IPS-18a (cell line): ENCODE data around the gene RAB15.

Source experiments
- H3K27ac ChIP-seq: one replicate; pipeline ENCODE4 v1.5.1; 2013; ENCODE audit warnings: low read length
- H3K27me3 ChIP-seq: one replicate; pipeline ENCODE4 v1.6.1; 2013; ENCODE audit warnings: mild to moderate bottlenecking, low read length; ENCODE audit not compliant: control insufficient read depth, insufficient read depth
- H3K36me3 ChIP-seq: one replicate; pipeline ENCODE4 v1.6.1; 2013; ENCODE audit warnings: low read depth, low read length; ENCODE audit not compliant: control insufficient read depth
- H3K4me1 ChIP-seq: one replicate; pipeline ENCODE4 v1.6.1; 2013; ENCODE audit warnings: low read depth, low read length; ENCODE audit not compliant: control insufficient read depth
- H3K4me3 ChIP-seq: one replicate; pipeline ENCODE4 v1.5.1; 2013; ENCODE audit warnings: low read length
- H3K9ac ChIP-seq: one replicate; pipeline ENCODE4 v1.6.1; 2013; ENCODE audit warnings: mild to moderate bottlenecking, low read length, moderate library complexity
- H3K9me3 ChIP-seq: one replicate; pipeline ENCODE4 v1.6.1; 2013; ENCODE audit warnings: low read depth, low read length; ENCODE audit not compliant: control insufficient read depth

RAB15 gene

GRCh38 chr14:64971943-64972791, at the start of gene RAB15:
RAB15 (minus strand) TSS chr14:64972336; CDS start chr14:64972076, 260 bp downstream.
- no peaks in the 10 kb centered on the region for H3K36me3 ChIP-seq
- H3K9me3 ChIP-seq, result no peaks in the 10 kb centered on the region
- no peak within 1 kb of the TSS for H3K27ac ChIP-seq
- H3K27me3 ChIP-seq, result peaks cover 25% of the 10 kb centered on the region
- H3K4me1 ChIP-seq, result peaks cover 26% of the 10 kb centered on the region
- peak within 1 kb of the TSS; percentile 12 for H3K9ac ChIP-seq
- peak within 1 kb of the TSS; percentile 66 for H3K4me3 ChIP-seq

DNA sequence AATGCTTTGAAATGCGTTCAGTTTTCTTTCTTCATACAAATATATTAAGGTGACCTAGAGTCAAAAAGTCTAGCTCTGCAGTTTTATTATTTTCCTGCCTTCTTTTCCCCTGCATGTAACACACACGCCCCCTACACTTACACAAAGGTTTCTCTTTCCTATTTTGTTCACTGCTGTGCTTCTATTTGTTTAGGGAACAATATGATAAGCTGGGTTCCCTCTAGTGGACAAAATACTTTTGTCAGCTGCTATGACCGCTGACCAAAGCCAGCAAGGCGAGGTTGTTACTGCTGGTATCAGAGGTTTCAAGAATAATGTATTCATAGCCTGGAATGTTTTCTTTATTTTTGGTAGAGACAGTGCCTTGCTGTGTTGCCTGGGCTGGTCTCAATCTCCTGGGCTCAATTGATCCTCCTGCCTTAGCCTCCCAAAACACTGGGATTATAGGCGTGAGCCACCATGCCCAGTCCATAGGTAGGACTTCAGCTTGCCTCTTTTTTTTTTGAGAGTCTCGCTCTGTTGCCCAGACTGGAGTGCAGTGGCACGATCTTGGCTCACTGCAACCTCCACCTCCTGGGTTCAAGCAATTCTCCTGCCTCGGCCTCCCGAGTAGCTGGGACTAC, 47.9 kb upstream of the RAB15 start:
- no peak overlapping the region for H3K9ac ChIP-seq
- peaks cover 8% of the 10 kb centered on the region for H3K36me3 ChIP-seq
- H3K27me3 ChIP-seq, result no peaks in the 10 kb centered on the region
- H3K9me3 ChIP-seq, result no peaks in the 10 kb centered on the region
- no peak overlapping the region for H3K4me3 ChIP-seq
- no peaks in the 10 kb centered on the region for H3K4me1 ChIP-seq
- no peak overlapping the region for H3K27ac ChIP-seq

GRCh38 chr14:65016471-65016870, 44.3 kb upstream of the RAB15 start:
- Histone ChIP-seq H3K9ac (no peak overlapping the region), H3K36me3 (peaks cover 21% of the 10 kb centered on the region)

DNA sequence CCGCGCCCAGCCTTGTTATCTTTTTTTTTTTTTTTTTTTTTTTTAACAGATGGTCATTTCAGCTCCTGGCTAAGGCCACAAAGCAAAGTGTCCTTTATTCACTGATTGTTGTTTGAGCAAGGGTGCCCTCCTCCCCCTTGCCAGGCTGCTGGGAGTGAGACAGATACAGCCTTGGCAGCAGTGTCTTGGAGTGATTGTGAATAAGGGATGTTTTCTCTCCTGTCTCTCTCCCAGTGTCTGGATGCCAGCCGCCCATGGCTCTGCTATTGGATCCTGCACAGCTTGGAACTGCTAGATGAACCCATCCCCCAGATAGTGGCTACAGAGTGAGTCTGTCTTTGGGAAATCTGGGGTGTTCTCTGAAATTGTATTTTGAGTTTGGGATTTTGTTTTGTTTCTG, 43.3 kb upstream of the RAB15 start:
- no peak overlapping the region for H3K9ac ChIP-seq
- H3K36me3 ChIP-seq, result peaks cover 21% of the 10 kb centered on the region
- no peaks in the 10 kb centered on the region for H3K27me3 ChIP-seq
- no peaks in the 10 kb centered on the region for H3K4me1 ChIP-seq
- no peaks in the 10 kb centered on the region for H3K9me3 ChIP-seq
- no peak overlapping the region for H3K4me3 ChIP-seq
- no peak overlapping the region for H3K27ac ChIP-seq

More at GRCh38 chr14:65016471-65016870, 44.3 kb upstream of the RAB15 start:
- no peaks in the 10 kb centered on the region for H3K9me3 ChIP-seq
- no peak overlapping the region for H3K27ac ChIP-seq
- no peak overlapping the region for H3K4me3 ChIP-seq
- H3K4me1 ChIP-seq, result no peaks in the 10 kb centered on the region
- no peaks in the 10 kb centered on the region for H3K27me3 ChIP-seq

DNA sequence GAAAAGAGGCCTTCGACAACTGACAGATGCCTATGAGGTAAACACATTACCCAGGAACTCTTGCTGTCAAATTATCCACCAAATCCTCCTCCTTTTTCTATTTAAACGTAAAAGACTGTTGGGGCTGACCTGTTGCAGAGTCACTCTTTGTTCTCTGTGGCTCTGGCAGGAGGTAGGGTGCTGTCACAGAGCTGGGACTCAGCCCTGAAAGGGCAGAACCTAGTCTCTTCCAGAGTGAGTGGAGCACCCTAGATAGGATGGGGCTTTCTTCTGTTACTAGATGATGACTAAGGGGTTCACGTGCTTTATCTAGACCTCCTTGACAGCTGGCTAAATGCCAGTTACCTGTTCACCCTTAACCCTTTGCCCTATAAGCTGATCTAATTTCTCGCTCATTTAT, 40.2 kb upstream of the RAB15 start:
- Histone ChIP-seq H3K4me3 (no peak overlapping the region), H3K9me3 (no peaks in the 10 kb centered on the region), H3K27ac (no peak overlapping the region), H3K27me3 (no peaks in the 10 kb centered on the region), H3K36me3 (peaks cover 21% of the 10 kb centered on the region), H3K4me1 (no peaks in the 10 kb centered on the region), H3K9ac (no peak overlapping the region)

DNA sequence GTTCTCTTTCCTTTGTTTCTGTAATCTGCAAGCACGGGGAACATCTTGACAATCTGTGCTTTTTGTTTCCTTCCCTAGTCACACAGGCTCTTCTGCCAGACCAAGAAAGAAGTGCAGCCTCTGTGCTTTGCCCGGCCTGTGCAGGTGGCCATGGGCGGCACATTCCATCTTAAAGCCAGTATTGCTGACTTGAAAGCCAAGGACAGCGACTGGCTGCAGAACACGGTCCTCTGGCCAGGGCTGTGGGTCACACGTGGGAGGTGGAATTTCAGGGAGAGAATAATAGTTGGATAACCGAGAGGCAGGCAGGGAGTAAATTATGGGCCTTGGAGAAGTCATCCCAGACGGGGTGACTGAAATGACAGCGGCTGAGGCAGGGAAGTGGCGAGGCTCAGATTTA, 39.4 kb upstream of the RAB15 start:
- Histone ChIP-seq H3K27me3 (no peaks in the 10 kb centered on the region), H3K4me1 (no peaks in the 10 kb centered on the region), H3K9ac (no peak overlapping the region), H3K36me3 (peaks cover 21% of the 10 kb centered on the region), H3K4me3 (no peak overlapping the region), H3K9me3 (no peaks in the 10 kb centered on the region), H3K27ac (no peak overlapping the region)

GRCh38 chr14:65010211-65010931, 38.2 kb upstream of the RAB15 start:
- Histone ChIP-seq H3K4me1 (no peaks in the 10 kb centered on the region), H3K27me3 (no peaks in the 10 kb centered on the region), H3K9ac (no peak overlapping the region), H3K27ac (no peak overlapping the region), H3K9me3 (no peaks in the 10 kb centered on the region), H3K4me3 (no peak overlapping the region), H3K36me3 (peaks cover 13% of the 10 kb centered on the region)

DNA sequence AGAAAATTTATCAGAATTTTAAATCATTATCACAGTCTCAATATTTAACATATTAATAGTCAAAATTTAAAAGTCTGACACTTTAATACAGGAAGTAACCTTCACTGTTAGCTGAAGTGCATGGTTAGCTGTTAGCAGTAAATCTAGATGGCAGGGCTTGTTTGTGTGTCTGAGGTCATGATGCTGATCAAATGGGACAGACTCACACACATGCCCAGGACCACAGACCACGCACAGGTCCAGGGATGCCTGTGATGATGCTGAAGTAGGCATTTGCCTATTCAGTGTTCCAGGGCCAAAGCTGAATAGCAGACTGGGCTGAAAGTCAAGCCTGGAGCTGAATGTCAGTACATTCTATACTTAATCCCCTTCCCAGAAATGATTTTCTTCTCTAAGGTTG, 35.1 kb upstream of the RAB15 start:
- Histone ChIP-seq H3K27ac (no peak overlapping the region), H3K9ac (no peak overlapping the region), H3K36me3 (peaks cover 3% of the 10 kb centered on the region), H3K4me1 (peaks cover 9% of the 10 kb centered on the region), H3K4me3 (no peak overlapping the region), H3K9me3 (no peaks in the 10 kb centered on the region), H3K27me3 (no peaks in the 10 kb centered on the region)

DNA sequence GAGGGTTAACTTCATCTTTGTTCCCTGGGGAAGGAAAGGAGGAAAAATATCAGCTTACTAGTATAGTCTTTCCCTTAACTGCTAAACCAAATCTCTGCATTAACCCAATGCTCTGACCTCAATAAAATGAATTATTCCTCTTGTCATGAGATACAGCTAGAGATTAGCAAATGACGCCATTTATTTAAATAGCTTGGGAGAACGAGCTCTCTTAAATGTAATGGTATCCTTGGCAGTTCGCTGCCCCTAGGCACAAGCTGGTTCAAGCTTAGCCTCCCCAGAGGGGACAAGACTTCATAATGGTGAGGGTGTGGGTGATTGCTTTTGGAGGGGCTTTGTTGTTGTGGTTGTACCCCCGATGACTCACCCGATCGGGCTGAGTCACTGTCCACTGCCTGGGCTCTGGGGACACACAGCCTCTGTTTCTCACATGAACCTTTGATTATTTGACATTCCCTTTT, 34.2 kb upstream of the RAB15 start:
- Histone ChIP-seq H3K27me3 (no peaks in the 10 kb centered on the region), H3K27ac (no peak overlapping the region), H3K9me3 (no peaks in the 10 kb centered on the region), H3K4me3 (no peak overlapping the region), H3K4me1 (peaks cover 9% of the 10 kb centered on the region), H3K9ac (no peak overlapping the region), H3K36me3 (no peaks in the 10 kb centered on the region)

DNA sequence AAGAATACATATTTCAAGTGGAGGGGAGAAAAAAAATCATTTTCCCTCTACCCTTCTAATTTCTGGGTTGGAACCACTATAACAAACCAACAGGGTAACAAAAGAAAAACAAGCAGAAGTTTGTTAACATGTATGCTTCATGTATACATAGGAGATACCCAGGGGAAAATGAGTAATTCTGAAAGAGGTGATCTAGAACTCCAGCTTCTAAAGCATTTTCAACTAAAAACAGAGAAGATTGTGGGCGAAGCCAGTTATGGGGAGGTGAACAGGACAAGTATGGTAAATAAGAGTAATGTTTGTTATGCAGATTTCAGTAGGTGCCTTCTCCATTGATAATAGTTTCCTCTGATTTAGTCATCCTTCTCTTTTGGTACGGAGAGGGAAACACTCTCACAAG, 31.3 kb upstream of the RAB15 start:
- no peaks in the 10 kb centered on the region for H3K9me3 ChIP-seq
- peaks cover 12% of the 10 kb centered on the region for H3K4me1 ChIP-seq
- H3K4me3 ChIP-seq, result no peak overlapping the region
- no peak overlapping the region for H3K9ac ChIP-seq
- H3K27ac ChIP-seq, result no peak overlapping the region
- no peaks in the 10 kb centered on the region for H3K27me3 ChIP-seq
- H3K36me3 ChIP-seq, result no peaks in the 10 kb centered on the region

DNA sequence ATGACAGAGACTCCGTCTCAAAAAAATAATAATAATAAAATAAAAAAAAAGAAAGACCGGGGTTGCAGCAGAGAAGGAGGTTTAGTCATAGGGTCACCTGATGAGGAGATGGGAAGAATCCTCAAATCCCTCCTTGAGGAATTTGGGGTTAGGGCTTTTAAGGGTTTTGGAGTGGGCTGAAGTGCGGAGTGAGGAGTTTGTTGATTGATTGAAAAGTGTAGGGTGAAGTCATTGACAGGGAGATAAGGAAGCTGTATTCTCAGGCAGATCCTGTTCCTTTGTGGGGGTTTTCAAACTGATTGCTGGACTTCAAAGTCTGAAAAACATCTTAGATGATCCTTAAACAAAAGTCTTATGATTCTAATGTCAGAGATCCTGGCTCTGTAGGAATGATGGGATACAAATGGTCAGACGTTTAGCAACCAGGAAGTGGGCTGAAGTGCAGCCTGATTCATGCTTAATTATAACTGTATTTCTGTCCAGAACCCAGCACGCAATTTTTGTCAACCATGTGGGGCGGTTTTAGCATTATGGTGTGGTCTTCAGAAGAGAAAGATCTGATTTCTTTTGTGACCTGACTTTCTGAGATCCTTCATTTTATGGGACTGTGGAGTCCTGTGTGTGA, 30.6 kb upstream of the RAB15 start:
- Histone ChIP-seq H3K4me3 (no peak overlapping the region), H3K27me3 (no peaks in the 10 kb centered on the region), H3K36me3 (no peaks in the 10 kb centered on the region)

More for the DNA sequence above, 30.6 kb upstream of the RAB15 start:
- Histone ChIP-seq H3K9me3 (no peaks in the 10 kb centered on the region), H3K4me1 (peaks cover 13% of the 10 kb centered on the region), H3K27ac (no peak overlapping the region), H3K9ac (no peak overlapping the region)
